Gastroesophageal sphincter (tissue), 4 donors: Measurements from ENCODE around the gene SENP3. TPM values are rescaled to one million over a fixed set of nuclear protein-coding genes. Genes with fewer than 3 reads are reported as not detected.

Source experiments
- ATAC-seq: fragments of 150-250 bp; one replicate; pipeline ENCODE4 v1.9.1; 2016; ENCODE audit warnings: mild to moderate bottlenecking, moderate library complexity
- H3K27ac ChIP-seq, 4 donors: fragments of 200-600 bp; sonication (generic) in 3 of 4; 1 replicate in 3 of 4; 2 replicates in 1 of 4; pipeline ENCODE4 v1.5.1; 2016 to 2019
- H3K27me3 ChIP-seq: fragments of 200-600 bp; sonication (generic); one replicate; pipeline ENCODE4 v1.5.1; 2019
- H3K36me3 ChIP-seq, 2 donors: fragments of 200-600 bp; sonication (generic); one replicate each; pipeline ENCODE4 v1.5.1; 2019; ENCODE audit warnings: control low read depth in 1 of 2
- H3K4me1 ChIP-seq, 3 donors: fragments of 200-600 bp; sonication (generic); 1 replicate in 2 of 3; 2 replicates in 1 of 3; pipeline ENCODE4 v1.5.1; 2016 to 2019; ENCODE audit warnings: control low read depth in 2 of 3
- H3K4me3 ChIP-seq, 2 donors: fragments of 200-600 bp; sonication (generic); one replicate each; pipeline ENCODE4 v1.5.1; 2019; ENCODE audit warnings: mild to moderate bottlenecking in 1 of 2, moderate library complexity in 1 of 2
- H3K9me3 ChIP-seq, 3 donors: fragments of 200-600 bp; sonication (generic); one replicate each; pipeline ENCODE4 v1.5.1; 2017 to 2019; ENCODE audit warnings: control low read depth in 2 of 3
- EP300 ChIP-seq: sonication (generic); formaldehyde crosslinking; IDR thresholded peaks from one replicate; pipeline ENCODE4 v1.6.1; 2017; ENCODE audit warnings: antibody characterized with exemption, mild to moderate bottlenecking
- POLR2A ChIP-seq, 2 donors: fragments of 450-650 bp; IDR thresholded peaks; one replicate each; pipeline ENCODE4 v1.6.1; 2017; ENCODE audit warnings: antibody characterized with exemption in 2 of 2, mild to moderate bottlenecking in 2 of 2, moderate library complexity in 1 of 2
- POLR2AphosphoS5 ChIP-seq: sonication (generic); formaldehyde crosslinking; IDR thresholded peaks from one replicate; pipeline ENCODE4 v1.6.1; 2017; ENCODE audit warnings: antibody characterized with exemption
- WGBS, 2 donors: methylation state at CpG; one replicate each; pipeline ENCODE4 v1.1.5; 2018; ENCODE audit warnings: low coverage in 1 of 2; 5-methylcytosine and 5-hydroxymethylcytosine counted together
- total RNA-seq, 4 donors: library from RNA; depleted of rRNA; stranded (reverse); fragments of >200 nt; gene quantifications; one replicate each; pipeline ENCODE4 v1.1.0, GENCODE V29; 2016
- TF ChIP-seq, protein P1 (sequence below), 4 experiments: fragments of 200-600 bp in 2 of 4; fragments of 450-650 bp in 2 of 4; sonication (generic) in 1 of 4; IDR thresholded peaks; one replicate each; pipeline ENCODE4 v1.5.1; 2017 to 2019; ENCODE audit warnings: antibody characterized with exemption in 4 of 4, mild to moderate bottlenecking in 2 of 4, moderate library complexity in 2 of 4

SENP3 gene
- total RNA-seq, 4 donors from 2014 or later = 68.3 to 94.7 (median 79.6) TPM

DNA sequence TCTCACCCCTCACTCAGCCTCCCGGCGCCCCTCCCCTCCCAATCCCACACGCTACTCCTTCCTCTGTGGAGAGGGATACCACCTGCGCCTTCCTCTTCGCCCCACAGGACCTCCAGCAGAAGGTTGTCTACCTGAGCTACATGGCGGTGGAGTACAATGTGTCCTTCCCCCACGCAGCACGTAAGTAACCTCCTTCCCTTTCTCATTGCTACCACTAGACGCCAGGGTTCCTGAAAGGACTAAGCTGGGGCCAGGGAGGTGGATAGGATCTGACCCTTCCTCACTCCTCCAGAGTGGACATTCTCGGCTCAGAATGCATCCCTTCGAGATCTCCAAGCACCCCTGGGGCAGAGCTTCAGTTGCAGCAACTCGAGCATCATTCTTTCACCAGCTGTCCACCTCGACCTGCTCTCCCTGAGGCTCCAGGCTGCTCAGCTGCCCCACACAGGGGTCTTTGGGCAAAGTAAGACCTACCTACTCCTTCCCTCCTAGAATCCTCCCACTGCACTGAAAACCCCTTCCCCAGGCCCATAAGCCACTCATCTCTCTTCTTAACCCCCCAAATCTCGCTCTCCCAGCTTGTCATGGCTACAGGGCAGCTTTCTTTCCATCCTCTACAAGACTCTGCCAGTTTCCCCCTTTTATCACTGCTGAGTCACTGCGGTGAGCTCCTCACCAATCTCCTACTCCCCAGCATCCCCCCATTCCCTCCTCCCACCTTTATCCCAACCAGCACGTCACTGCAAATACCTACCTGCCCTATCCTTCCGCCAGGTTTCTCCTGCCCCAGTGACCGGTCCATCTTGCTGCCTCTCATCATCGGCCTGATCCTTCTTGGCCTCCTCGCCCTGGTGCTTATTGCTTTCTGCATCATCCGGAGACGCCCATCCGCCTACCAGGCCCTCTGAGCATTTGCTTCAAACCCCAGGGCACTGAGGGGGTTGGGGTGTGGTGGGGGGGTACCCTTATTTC lies 19.2 kb downstream of the SENP3 start:
- Histone ChIP-seq H3K4me1 (peaks cover 2 to 92% (median 32%) of the 10 kb centered on the region in 3 donors), H3K27me3 (no peaks in the 10 kb centered on the region), H3K4me3 (peak overlapping the region in 1 of 2 donors; percentile 64), H3K27ac (peak overlapping the region in 3 of 4 donors; percentile 92 to 95 (median 94)), H3K9me3 (no peaks in the 10 kb centered on the region), H3K36me3 (peaks cover 0 to 34% of the 10 kb centered on the region in 2 donors)
- ATAC-seq = no peak
- 71 to 76% methylated on average over 15 to 16 of the region's 23 CpGs for WGBS, 2 donors
- TF ChIP-seq POLR2AphosphoS5 = no peak
- no peak for TF ChIP-seq EP300
- no peak for TF ChIP-seq POLR2A (IDR thresholded peaks at IDR 0.05)
- TF ChIP-seq, protein P1, sequence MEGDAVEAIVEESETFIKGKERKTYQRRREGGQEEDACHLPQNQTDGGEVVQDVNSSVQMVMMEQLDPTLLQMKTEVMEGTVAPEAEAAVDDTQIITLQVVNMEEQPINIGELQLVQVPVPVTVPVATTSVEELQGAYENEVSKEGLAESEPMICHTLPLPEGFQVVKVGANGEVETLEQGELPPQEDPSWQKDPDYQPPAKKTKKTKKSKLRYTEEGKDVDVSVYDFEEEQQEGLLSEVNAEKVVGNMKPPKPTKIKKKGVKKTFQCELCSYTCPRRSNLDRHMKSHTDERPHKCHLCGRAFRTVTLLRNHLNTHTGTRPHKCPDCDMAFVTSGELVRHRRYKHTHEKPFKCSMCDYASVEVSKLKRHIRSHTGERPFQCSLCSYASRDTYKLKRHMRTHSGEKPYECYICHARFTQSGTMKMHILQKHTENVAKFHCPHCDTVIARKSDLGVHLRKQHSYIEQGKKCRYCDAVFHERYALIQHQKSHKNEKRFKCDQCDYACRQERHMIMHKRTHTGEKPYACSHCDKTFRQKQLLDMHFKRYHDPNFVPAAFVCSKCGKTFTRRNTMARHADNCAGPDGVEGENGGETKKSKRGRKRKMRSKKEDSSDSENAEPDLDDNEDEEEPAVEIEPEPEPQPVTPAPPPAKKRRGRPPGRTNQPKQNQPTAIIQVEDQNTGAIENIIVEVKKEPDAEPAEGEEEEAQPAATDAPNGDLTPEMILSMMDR (IDR thresholded peaks at IDR 0.05) = no peak

- Histone ChIP-seq H3K4me3 (peak overlapping the region; percentile 8 to 64), H3K4me1 (peaks cover 2 to 88% (median 36%) of the 10 kb centered on the region in 3 donors), H3K27ac (peak overlapping the region; percentile 57 to 95 (median 93)), H3K9me3 (no peaks in the 10 kb centered on the region), H3K36me3 (peaks cover 0 to 34% of the 10 kb centered on the region in 2 donors), H3K27me3 (no peaks in the 10 kb centered on the region)
- ATAC-seq = no peak
- no CpG with 5 or more reads among the region's 36 CpGs for WGBS, 2 donors
- TF ChIP-seq POLR2AphosphoS5 (no peak), POLR2A (IDR thresholded peaks at IDR 0.05) (no peak)
- TF ChIP-seq, protein P1 (IDR thresholded peaks at IDR 0.05) = peak in 1 of 4 experiments; percentile 2
These were observed 20.9 kb downstream of the SENP3 start for GRCh38 chr17:7582396-7583252.

- 0% methylated on average over 8 to 24 of the region's 69 CpGs for WGBS, 2 donors
- no peaks in the 10 kb centered on the region for H3K27me3 ChIP-seq
- H3K4me1 ChIP-seq = peaks cover 2 to 88% (median 40%) of the 10 kb centered on the region in 3 donors
- peak; percentile 90 for ATAC-seq
- no peaks in the 10 kb centered on the region for H3K9me3 ChIP-seq
- peaks cover 0 to 27% of the 10 kb centered on the region in 2 donors for H3K36me3 ChIP-seq
- peak within 1 kb of the TSS; percentile 57 to 95 (median 93) for H3K27ac ChIP-seq
- peak within 1 kb of the TSS; percentile 27 to 64 for H3K4me3 ChIP-seq
- TF ChIP-seq, protein P1 (IDR thresholded peaks at IDR 0.05) = peak in 3 of 4 experiments; percentile 13 to 27 (median 22)
- TF ChIP-seq POLR2A (IDR thresholded peaks at IDR 0.05) (peak; percentile 28 to 47), EP300 (no peak), POLR2AphosphoS5 (peak; percentile 55)
These were observed 21.8 kb downstream of the SENP3 start, which contains the start of gene MPDU1 for GRCh38 chr17:7583253-7584109. TSS of gene MPDU1 (plus strand) at chr17:7583852. CDS start at chr17:7583863, 11 bp downstream.

- ATAC-seq = no peak
- Histone ChIP-seq H3K4me3 (no peak overlapping the region), H3K27me3 (no peaks in the 10 kb centered on the region), H3K4me1 (peaks cover 2 to 71% (median 39%) of the 10 kb centered on the region in 3 donors), H3K36me3 (peaks cover 0 to 35% of the 10 kb centered on the region in 2 donors), H3K9me3 (no peaks in the 10 kb centered on the region), H3K27ac (peak overlapping the region in 3 of 4 donors; percentile 87 to 89 (median 89))
- WGBS, 2 donors = 39 to 76% methylated on average over 3 to 5 of the region's 9 CpGs
- TF ChIP-seq POLR2AphosphoS5 (no peak), POLR2A (IDR thresholded peaks at IDR 0.05) (no peak), EP300 (no peak)
- TF ChIP-seq, protein P1 (IDR thresholded peaks at IDR 0.05) = peak in 1 of 4 experiments; percentile 25
These were observed 25.1 kb downstream of the SENP3 start for GRCh38 chr17:7586673-7587419.
